Activated T-cell treated with anti-CD3 and anti-CD28 coated beads, Interleukin-2, amount 50 U/mL, for 72 hours (primary cell): Measurements from ENCODE around the gene LRIF1. TPM values are rescaled to one million over a fixed set of nuclear protein-coding genes. Genes with fewer than 3 reads are reported as not detected.

Experiments
- ATAC-seq, 2 donors: fragments of 150-1000 bp; cut with Tn5 transposase; replicated peaks in 1 of 2; 2 replicates each; pipeline ENCODE4 v1.10.0; 2021; ENCODE audit warnings: moderate library complexity in 2 of 2, mild to moderate bottlenecking in 1 of 2
- DNase-seq, 2 donors: peaks; one replicate each; pipeline ENCODE4 v3.0.0; 2021 to 2022; ENCODE audit warnings: mixed read lengths in 1 of 2
- H3K27ac Mint-ChIP-seq: one replicate; pipeline ENCODE4 v1.8.0; 2022; ENCODE audit warnings: mild to moderate bottlenecking, moderate library complexity, mixed read lengths
- H3K27me3 Mint-ChIP-seq: one replicate; pipeline ENCODE4 v1.8.0; 2022; ENCODE audit warnings: low read depth, mixed read lengths
- H3K36me3 Mint-ChIP-seq, 2 donors: one replicate each; pipeline ENCODE4 v1.8.0; 2022; ENCODE audit warnings: mixed read lengths in 2 of 2, mild to moderate bottlenecking in 1 of 2; ENCODE audit not compliant: insufficient read depth in 2 of 2
- H3K4me1 Mint-ChIP-seq: one replicate; pipeline ENCODE4 v1.8.0; 2022; ENCODE audit warnings: low read depth, mixed read lengths
- H3K4me3 Mint-ChIP-seq, 2 donors: one replicate each; pipeline ENCODE4 v1.8.0; 2022; ENCODE audit warnings: mild to moderate bottlenecking in 2 of 2, mixed read lengths in 2 of 2, moderate library complexity in 2 of 2
- H3K9me3 Mint-ChIP-seq, 2 donors: one replicate each; pipeline ENCODE4 v1.8.0; 2022; ENCODE audit warnings: mixed read lengths in 2 of 2
- total RNA-seq, 2 donors: library from RNA; stranded (reverse); gene quantifications; one replicate each; pipeline ENCODE4 v1.2.3, GENCODE V29; 2022

LRIF1 gene
- total RNA-seq, 2 donors from 2014 or later = 28.5 to 30.0 TPM

- ATAC-seq = no peak
- Mint-ChIP-seq H3K36me3 (peaks cover 34 to 55% of the 10 kb centered on the region in 2 donors), H3K4me1 (peaks cover 49% of the 10 kb centered on the region), H3K4me3 (peak overlapping the region; percentile 96 to 98), H3K9me3 (peaks cover 16 to 18% of the 10 kb centered on the region in 2 donors), H3K27me3 (peaks cover 6% of the 10 kb centered on the region), H3K27ac (peak overlapping the region; percentile 97)
- DNase-seq = no peak
Measured at GRCh38 chr1:110964455-110964903, 757 bp upstream of the LRIF1 start.

GRCh38 chr1:110962892-110963690, 631 bp downstream of the LRIF1 start:
- H3K36me3 Mint-ChIP-seq = peaks cover 34 to 62% of the 10 kb centered on the region in 2 donors

GRCh38 chr1:110961902-110962301, 1.8 kb downstream of the LRIF1 start:
- H3K4me3 Mint-ChIP-seq = peak overlapping the region; percentile 96 to 98
- no peak overlapping the region for H3K27ac Mint-ChIP-seq
- no peak for ATAC-seq
- peaks cover 31 to 58% of the 10 kb centered on the region in 2 donors for H3K36me3 Mint-ChIP-seq
- no peak for DNase-seq
- peaks cover 12 to 18% of the 10 kb centered on the region in 2 donors for H3K9me3 Mint-ChIP-seq
- H3K4me1 Mint-ChIP-seq = peaks cover 49% of the 10 kb centered on the region
- no peaks in the 10 kb centered on the region for H3K27me3 Mint-ChIP-seq

More at GRCh38 chr1:110962892-110963690, 631 bp downstream of the LRIF1 start:
- DNase-seq = peak; percentile 67 to 69
- peaks cover 6% of the 10 kb centered on the region for H3K27me3 Mint-ChIP-seq
- ATAC-seq = peak; percentile 36 to 47
- H3K9me3 Mint-ChIP-seq = peaks cover 14 to 20% of the 10 kb centered on the region in 2 donors
- peaks cover 49% of the 10 kb centered on the region for H3K4me1 Mint-ChIP-seq
- peak overlapping the region; percentile 97 for H3K27ac Mint-ChIP-seq
- peak overlapping the region; percentile 96 to 98 for H3K4me3 Mint-ChIP-seq

GRCh38 chr1:110960777-110961420, 2.8 kb downstream of the LRIF1 start:
- H3K36me3 Mint-ChIP-seq = peaks cover 27 to 57% of the 10 kb centered on the region in 2 donors
- ATAC-seq = no peak

GRCh38 chr1:110957798-110958197, 5.9 kb downstream of the LRIF1 start:
- H3K27me3 Mint-ChIP-seq = no peaks in the 10 kb centered on the region
- DNase-seq = no peak
- H3K4me1 Mint-ChIP-seq = peaks cover 29% of the 10 kb centered on the region
- no peak overlapping the region for H3K4me3 Mint-ChIP-seq
- peaks cover 15 to 37% of the 10 kb centered on the region in 2 donors for H3K36me3 Mint-ChIP-seq
- no peak for ATAC-seq
- peaks cover 4 to 14% of the 10 kb centered on the region in 2 donors for H3K9me3 Mint-ChIP-seq
- H3K27ac Mint-ChIP-seq = no peak overlapping the region

More at GRCh38 chr1:110960777-110961420, 2.8 kb downstream of the LRIF1 start:
- no peak for DNase-seq
- Mint-ChIP-seq H3K4me1 (peaks cover 49% of the 10 kb centered on the region), H3K27me3 (no peaks in the 10 kb centered on the region), H3K4me3 (peak overlapping the region; percentile 9 to 63), H3K27ac (peak overlapping the region; percentile 32), H3K9me3 (peaks cover 12 to 16% of the 10 kb centered on the region in 2 donors)

- peaks cover 17% of the 10 kb centered on the region for H3K4me1 Mint-ChIP-seq
- H3K4me3 Mint-ChIP-seq = no peak overlapping the region
- ATAC-seq = no peak
- peaks cover 4 to 14% of the 10 kb centered on the region in 2 donors for H3K9me3 Mint-ChIP-seq
- H3K27ac Mint-ChIP-seq = no peak overlapping the region
- no peak for DNase-seq
- no peaks in the 10 kb centered on the region for H3K27me3 Mint-ChIP-seq
- H3K36me3 Mint-ChIP-seq = peaks cover 21 to 37% of the 10 kb centered on the region in 2 donors
Measured at GRCh38 chr1:110956586-110956985, 7.1 kb downstream of the LRIF1 start.

GRCh38 chr1:110953031-110953430, 10.7 kb downstream of the LRIF1 start:
- Mint-ChIP-seq H3K36me3 (peaks cover 27 to 42% of the 10 kb centered on the region in 2 donors), H3K4me3 (no peak overlapping the region), H3K27me3 (no peaks in the 10 kb centered on the region), H3K9me3 (peaks cover 2 to 8% of the 10 kb centered on the region in 2 donors), H3K27ac (no peak overlapping the region), H3K4me1 (peaks cover 9% of the 10 kb centered on the region)
- ATAC-seq (no peak), DNase-seq (no peak)

- H3K4me3 Mint-ChIP-seq = no peak overlapping the region
- H3K27ac Mint-ChIP-seq = no peak overlapping the region
- peaks cover 2 to 8% of the 10 kb centered on the region in 2 donors for H3K9me3 Mint-ChIP-seq
- DNase-seq = no peak
- H3K27me3 Mint-ChIP-seq = no peaks in the 10 kb centered on the region
- peaks cover 9% of the 10 kb centered on the region for H3K4me1 Mint-ChIP-seq
- no peak for ATAC-seq
- H3K36me3 Mint-ChIP-seq = peaks cover 28 to 49% of the 10 kb centered on the region in 2 donors
Measured at GRCh38 chr1:110952031-110952430, 11.7 kb downstream of the LRIF1 start.

GRCh38 chr1:110951161-110951560, 12.6 kb downstream of the LRIF1 start:
- no peaks in the 10 kb centered on the region for H3K27me3 Mint-ChIP-seq
- ATAC-seq (no peak), DNase-seq (no peak)
- H3K9me3 Mint-ChIP-seq = peaks cover 2 to 8% of the 10 kb centered on the region in 2 donors
- H3K4me3 Mint-ChIP-seq = no peak overlapping the region
- peaks cover 30 to 53% of the 10 kb centered on the region in 2 donors for H3K36me3 Mint-ChIP-seq
- no peak overlapping the region for H3K27ac Mint-ChIP-seq
- H3K4me1 Mint-ChIP-seq = peaks cover 9% of the 10 kb centered on the region

GRCh38 chr1:110948038-110948810, 15.5 kb downstream of the LRIF1 start:
- ATAC-seq = no peak
- H3K27me3 Mint-ChIP-seq = no peaks in the 10 kb centered on the region
- H3K36me3 Mint-ChIP-seq = peaks cover 30 to 49% of the 10 kb centered on the region in 2 donors
- no peak overlapping the region for H3K27ac Mint-ChIP-seq
- no peak overlapping the region for H3K4me3 Mint-ChIP-seq
- peaks cover 9% of the 10 kb centered on the region for H3K4me1 Mint-ChIP-seq
- no peak for DNase-seq
- peaks cover 0 to 6% of the 10 kb centered on the region in 2 donors for H3K9me3 Mint-ChIP-seq

- peak in 1 of 2 donors; percentile 35 for ATAC-seq
- H3K27me3 Mint-ChIP-seq = no peaks in the 10 kb centered on the region
- H3K4me3 Mint-ChIP-seq = no peak overlapping the region
- H3K4me1 Mint-ChIP-seq = no peaks in the 10 kb centered on the region
- H3K27ac Mint-ChIP-seq = no peak overlapping the region
- DNase-seq = no peak
- peaks cover 15 to 29% of the 10 kb centered on the region in 2 donors for H3K36me3 Mint-ChIP-seq
- peaks cover 0 to 2% of the 10 kb centered on the region in 2 donors for H3K9me3 Mint-ChIP-seq
Measured at GRCh38 chr1:110945626-110946025, 18.1 kb downstream of the LRIF1 start.

GRCh38 chr1:110944806-110945205, 18.9 kb downstream of the LRIF1 start:
- ATAC-seq (no peak), DNase-seq (no peak)
- Mint-ChIP-seq H3K27me3 (no peaks in the 10 kb centered on the region), H3K4me3 (no peak overlapping the region), H3K4me1 (no peaks in the 10 kb centered on the region), H3K36me3 (peaks cover 10 to 21% of the 10 kb centered on the region in 2 donors), H3K9me3 (peaks cover 0 to 2% of the 10 kb centered on the region in 2 donors), H3K27ac (no peak overlapping the region)
